Kidney epithelial cell (primary cell): Measurements from ENCODE around the gene TRPT1. TPM values are rescaled to one million over a fixed set of nuclear protein-coding genes. Genes with fewer than 3 reads are reported as not detected.

Experiments
- DNase-seq: peaks from one replicate; pipeline ENCODE4 v3.0.0-alpha.2; 2010; ENCODE audit warnings: low read depth
- H3K27me3 ChIP-seq: 2 replicates; pipeline ENCODE4 v1.6.0; 2011; ENCODE audit warnings: low read length; ENCODE audit not compliant: control insufficient read depth, insufficient read depth
- H3K36me3 ChIP-seq: 2 replicates; pipeline ENCODE4 v1.5.1; 2011; ENCODE audit warnings: low read length; ENCODE audit not compliant: control insufficient read depth, insufficient read depth
- H3K4me3 ChIP-seq: 2 replicates; pipeline ENCODE4 v1.5.1; 2011; ENCODE audit warnings: low read depth, mild to moderate bottlenecking, control low read depth, low read length
- total RNA-seq: library from RNA; depleted of rRNA; stranded (reverse); fragments of >200 nt; gene quantifications from 2 replicates; pipeline ENCODE4 v1.2.3, GENCODE V29; 2015
- TF ChIP-seq, protein P1 (sequence below): IDR thresholded peaks from 2 replicates; pipeline ENCODE4 v1.5.1; 2011; ENCODE audit warnings: mild to moderate bottlenecking, moderate library complexity, low read length, control low read depth, inconsistent platforms; ENCODE audit not compliant: insufficient read depth, poor library complexity, severe bottlenecking

TRPT1 gene
- total RNA-seq, 1 donor from 2014 or later, result 77.1 TPM

DNA sequence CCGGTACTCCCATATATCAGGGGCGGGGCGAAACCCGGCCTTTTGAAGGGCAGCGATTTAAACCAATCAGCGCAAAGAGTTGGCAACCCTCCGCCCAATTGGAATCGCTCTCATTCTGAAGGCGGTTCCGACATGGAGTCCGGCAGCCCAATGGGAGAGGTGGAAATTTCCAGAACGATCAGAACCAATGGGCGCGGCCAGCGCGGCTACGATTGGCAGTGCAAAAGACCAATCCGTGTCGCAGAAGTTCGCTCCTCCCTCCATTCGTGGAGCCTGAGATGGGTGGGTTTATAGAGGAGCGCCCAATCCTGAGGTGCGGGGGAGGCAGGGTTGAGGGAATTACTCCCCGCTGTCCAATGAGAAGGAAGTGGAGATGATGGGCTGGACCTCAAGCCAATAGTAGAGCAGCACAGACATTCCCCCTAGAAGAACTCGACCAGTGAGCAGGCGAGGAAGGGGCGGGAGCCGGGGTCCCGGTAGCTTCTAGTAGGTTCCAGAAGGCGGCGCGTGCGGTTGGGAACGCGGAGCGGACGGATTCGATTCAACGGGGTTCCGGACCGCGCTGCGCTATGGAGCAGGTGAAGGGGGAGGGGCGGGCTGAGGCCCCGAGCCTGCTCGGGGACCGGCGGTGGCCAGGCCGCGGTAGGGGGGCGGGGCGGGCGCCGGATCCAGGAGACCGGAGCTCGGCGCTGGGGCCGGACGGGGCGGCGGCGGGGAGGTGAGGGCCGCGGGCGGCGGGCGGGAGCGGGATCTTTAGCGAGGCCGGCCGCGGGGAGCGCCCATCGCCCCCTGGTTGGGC is 40.1 kb downstream of the TRPT1 start, which contains the start of gene STIP1:
Gene STIP1 (plus strand): TSS at position 479 of the 799 bp plus-strand sequence. CDS start 91 bp downstream, at position 570.
- peak; percentile 99 for DNase-seq
- H3K36me3 ChIP-seq, result no peaks in the 10 kb centered on the region
- peak within 1 kb of the TSS; percentile 58 for H3K4me3 ChIP-seq
- TF ChIP-seq, protein P1, sequence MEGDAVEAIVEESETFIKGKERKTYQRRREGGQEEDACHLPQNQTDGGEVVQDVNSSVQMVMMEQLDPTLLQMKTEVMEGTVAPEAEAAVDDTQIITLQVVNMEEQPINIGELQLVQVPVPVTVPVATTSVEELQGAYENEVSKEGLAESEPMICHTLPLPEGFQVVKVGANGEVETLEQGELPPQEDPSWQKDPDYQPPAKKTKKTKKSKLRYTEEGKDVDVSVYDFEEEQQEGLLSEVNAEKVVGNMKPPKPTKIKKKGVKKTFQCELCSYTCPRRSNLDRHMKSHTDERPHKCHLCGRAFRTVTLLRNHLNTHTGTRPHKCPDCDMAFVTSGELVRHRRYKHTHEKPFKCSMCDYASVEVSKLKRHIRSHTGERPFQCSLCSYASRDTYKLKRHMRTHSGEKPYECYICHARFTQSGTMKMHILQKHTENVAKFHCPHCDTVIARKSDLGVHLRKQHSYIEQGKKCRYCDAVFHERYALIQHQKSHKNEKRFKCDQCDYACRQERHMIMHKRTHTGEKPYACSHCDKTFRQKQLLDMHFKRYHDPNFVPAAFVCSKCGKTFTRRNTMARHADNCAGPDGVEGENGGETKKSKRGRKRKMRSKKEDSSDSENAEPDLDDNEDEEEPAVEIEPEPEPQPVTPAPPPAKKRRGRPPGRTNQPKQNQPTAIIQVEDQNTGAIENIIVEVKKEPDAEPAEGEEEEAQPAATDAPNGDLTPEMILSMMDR, result peak; percentile 49
- H3K27me3 ChIP-seq, result no peaks in the 10 kb centered on the region

DNA sequence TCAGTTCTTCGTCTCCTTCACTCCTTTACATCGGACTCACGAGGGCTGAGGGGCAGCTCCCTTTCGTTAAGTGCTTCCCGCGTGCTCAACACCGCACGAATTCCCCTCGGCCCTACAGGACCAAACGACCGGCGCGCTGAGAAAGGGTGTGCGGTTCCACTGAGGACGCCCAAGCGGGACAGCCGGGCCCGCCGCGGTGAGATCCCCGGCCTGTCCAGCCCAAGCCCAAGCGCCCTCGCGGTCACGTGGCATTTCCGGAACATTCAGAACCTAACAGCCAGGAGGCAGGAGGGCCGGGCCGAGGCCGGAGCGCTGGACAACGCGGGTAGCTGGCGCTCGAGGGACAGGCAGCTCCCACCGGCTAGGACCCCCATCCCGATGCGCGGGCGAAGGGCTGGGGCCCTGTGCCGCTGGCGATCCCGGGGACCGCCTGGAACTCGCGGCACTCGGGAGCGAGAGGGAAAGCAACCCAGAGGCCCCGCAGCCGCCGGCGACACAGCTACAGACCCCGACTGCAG is 40.8 kb downstream of the TRPT1 start:
- TF ChIP-seq, protein P1, result no peak
- Histone ChIP-seq H3K4me3 (peak overlapping the region; percentile 58), H3K27me3 (no peaks in the 10 kb centered on the region), H3K36me3 (no peaks in the 10 kb centered on the region)
- no peak for DNase-seq

- TF ChIP-seq, protein P1, result no peak
- H3K36me3 ChIP-seq, result no peaks in the 10 kb centered on the region
- no peaks in the 10 kb centered on the region for H3K27me3 ChIP-seq
- DNase-seq, result no peak
- H3K4me3 ChIP-seq, result no peak overlapping the region
Measured at GRCh38 chr11:64183890-64184289, 42.1 kb downstream of the TRPT1 start.

- Histone ChIP-seq H3K27me3 (no peaks in the 10 kb centered on the region), H3K4me3 (no peak overlapping the region), H3K36me3 (no peaks in the 10 kb centered on the region)
- DNase-seq, result peak; percentile 82
- TF ChIP-seq, protein P1, result no peak
Measured at GRCh38 chr11:64181506-64182411, 44.2 kb downstream of the TRPT1 start.

DNA sequence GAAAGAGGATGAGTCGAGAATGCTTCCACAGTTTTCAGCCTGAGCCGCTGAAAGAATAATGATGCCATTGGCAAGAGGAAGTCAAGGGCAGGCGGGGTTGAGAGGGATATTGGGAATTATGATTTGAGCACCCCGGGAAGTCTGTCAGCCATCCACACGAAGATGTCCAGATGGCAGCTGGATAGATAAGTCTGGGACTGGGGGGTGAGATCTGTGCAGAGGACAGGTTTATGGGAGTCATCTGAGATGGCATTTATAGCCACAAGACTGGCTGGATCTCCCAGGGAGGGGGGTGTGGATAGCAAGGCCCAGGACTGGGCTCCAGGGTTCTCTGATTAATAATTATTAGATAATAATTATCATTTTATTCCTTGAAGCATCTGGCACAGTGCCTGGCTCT is 45.1 kb downstream of the TRPT1 start:
- no peaks in the 10 kb centered on the region for H3K27me3 ChIP-seq
- DNase-seq, result no peak
- TF ChIP-seq, protein P1, result no peak
- H3K4me3 ChIP-seq, result no peak overlapping the region
- H3K36me3 ChIP-seq, result no peaks in the 10 kb centered on the region
